ENCODE measurements around the gene CASZ1.

Gene CASZ1

DNA sequence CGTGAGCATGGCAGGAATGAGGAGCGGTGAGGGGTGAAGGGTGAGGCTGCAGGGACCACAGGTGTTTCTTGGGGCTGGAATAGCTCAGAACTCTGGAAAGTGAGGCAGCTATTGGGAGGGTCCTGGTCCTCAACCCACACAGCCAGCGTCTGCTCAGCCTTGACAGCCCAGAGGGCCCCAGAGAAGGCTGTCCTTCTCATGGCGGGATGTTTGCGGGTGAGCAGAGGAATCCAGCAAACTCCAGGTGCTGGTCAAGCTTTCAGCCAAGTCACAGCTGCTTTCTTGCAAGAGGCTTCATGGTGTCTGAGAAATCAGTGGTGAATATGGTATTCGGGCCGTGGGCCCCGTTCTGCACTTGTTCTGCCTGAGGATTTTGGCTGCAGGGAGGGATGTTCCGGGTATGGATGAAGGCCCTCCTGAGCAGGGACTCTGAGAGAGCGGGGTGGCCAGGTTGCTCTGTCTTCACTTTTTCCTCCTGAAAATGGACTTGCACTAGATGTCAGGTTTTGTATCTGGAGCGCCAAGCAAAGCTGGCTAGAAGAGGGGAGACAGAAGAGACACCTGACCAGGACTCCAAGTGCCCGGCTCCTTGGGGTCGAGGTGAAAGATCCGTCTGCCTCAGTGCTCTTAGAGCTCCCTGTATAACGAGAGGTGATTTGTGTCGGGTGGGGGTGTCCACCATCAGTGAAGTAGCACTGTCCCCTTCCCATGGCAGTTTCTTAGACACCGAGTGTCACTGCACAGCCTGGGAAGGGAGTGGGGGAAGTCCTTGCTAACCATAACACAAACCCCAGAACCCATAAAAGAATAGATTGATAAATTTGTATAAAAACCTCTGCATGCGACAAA lies 181.8 kb downstream of the CASZ1 start:
- H3K4me3 ChIP-seq (ENCODE audit: low read length) = no peak overlapping the region
- no peak for TF ChIP-seq ZNF274 (IDR thresholded peaks at IDR 0.05; ENCODE audit: low read depth, low read length)

DNA sequence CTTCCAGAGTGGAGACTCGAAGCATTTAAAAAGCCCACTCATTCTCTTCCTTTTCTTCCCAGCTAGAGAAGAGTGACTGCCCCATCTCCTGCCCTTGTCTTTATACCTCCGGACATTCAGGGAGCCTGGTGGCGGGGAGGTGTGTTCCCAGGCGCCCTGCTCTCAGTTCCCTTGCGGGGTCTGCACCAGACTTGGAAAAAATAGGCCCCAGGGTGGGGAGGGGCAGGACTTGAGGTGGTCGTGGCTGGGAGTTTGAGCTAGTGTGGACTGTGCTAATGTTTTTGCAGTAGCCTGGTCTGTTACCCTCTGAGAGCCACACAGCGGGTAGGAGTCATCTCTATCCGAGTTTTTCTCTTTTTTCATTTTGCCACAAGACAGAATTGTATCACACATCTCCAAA lies 182.6 kb downstream of the CASZ1 start:
- H3K4me3 ChIP-seq (ENCODE audit: low read length) = no peak overlapping the region
- no peak for TF ChIP-seq ZNF274 (IDR thresholded peaks at IDR 0.05; ENCODE audit: low read depth, low read length)

DNA sequence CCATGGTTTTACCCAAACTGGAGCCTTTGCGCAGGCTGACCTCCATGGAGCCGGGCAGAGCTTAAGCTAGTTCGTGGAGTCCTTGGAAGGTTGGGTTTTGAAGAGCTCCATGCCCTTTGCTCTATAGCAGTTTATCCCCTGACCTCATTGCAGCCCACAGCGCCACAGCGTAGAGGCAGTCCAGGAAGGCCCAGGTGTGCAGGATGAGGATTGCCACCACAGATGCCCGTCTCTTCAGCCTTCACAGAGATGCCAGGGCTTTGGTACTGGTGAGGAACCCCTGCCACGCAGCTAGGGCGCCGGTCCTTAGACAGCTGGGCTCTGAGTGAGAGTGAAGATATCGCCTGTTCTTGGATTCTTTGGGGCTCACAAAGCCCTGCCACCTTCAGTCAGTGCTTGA lies 183.1 kb downstream of the CASZ1 start:
- no peak for TF ChIP-seq ZNF274 (IDR thresholded peaks at IDR 0.05; ENCODE audit: low read depth, low read length)
- no peak overlapping the region for H3K4me3 ChIP-seq (ENCODE audit: low read length)

DNA sequence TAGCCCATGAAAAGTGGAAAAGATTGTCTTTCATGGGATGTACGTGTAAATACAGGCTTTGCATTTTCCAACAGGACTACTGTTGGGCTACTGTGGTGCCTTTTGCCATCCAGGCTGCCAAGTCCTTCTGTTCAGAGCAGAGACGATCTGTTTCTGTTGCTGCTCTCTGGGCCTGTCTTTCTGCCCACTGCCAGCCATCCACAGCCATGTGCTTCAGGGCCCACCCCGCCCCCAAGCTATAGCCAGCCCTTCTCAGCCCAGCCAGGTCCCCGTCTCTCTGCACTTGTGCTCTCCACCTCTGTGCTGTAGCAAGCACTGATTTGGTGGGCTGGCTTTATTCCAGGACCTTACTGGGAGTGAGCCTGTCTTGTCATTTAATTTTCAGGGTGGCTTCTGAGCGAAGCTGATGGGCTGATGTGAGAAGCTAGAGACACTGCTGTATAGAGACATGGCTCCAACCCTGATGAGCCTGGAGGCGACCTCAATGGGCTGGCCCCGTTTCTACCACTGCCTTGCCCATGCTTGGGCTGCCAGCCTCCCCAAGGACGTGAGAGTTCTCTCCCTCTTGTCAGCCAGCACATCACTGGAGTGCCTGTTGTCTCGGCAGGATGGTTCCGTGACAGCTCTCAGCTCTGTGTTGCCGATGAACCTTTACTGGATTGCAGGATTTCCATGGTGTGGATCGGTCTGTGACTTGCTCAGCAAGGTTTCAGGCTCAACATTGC lies 183.8 kb downstream of the CASZ1 start:
- TF ChIP-seq ZNF274 (IDR thresholded peaks at IDR 0.05; ENCODE audit: low read depth, low read length) = no peak
- H3K4me3 ChIP-seq (ENCODE audit: low read length) = no peak overlapping the region

DNA sequence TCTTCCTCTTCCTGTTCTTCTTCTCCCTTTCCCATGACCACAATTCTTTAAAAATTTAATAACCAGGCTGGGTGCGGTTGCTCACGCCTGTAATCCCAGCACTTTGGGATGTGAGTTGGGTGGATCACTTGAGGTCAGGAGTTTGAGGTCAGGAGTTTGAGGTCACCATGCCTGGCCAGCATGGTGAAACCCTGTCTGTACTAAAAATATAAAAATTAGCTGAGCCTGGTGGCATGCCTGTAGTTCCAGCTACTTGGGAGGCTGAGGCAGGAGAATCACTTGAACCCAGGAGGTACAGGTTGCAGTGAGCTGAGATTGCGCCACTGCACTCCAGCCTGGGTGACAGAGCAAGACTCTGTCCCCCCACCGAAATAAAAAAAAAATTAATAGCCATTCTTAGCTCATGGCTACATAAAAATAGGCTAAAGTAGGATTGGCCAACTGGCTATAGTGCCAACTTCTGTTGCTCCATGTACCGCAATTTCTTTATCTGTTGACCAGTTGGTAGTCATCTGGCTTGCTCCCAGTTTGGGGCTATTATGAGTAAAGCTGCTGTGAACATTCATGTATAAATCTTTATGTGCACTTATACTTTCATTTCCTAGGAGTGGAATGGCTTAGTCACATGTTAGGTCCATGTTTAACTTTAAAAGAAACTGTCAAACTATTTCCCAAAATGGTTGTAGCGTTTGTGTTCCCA lies 185.4 kb downstream of the CASZ1 start:
- no peak overlapping the region for H3K4me3 ChIP-seq (ENCODE audit: low read length)
- TF ChIP-seq ZNF274 (IDR thresholded peaks at IDR 0.05; ENCODE audit: low read depth, low read length) = no peak

DNA sequence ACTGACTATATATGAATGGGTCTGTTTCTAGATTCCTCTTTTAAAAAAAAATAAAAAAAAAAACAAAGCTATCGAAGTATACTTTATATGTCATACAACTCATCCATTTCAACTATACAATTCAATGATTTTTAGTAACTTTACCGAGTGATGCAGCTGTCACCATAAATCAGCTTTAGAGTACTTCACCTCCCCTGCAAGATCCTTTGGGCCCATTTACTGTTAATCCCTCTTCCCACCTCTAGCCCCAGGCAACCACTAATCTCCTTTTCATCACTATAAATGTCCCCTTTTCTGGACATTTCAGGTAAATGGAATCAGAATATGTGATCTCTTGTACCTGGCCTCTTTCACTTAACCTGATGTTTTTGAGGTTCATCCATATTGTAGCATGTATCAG lies 187.8 kb downstream of the CASZ1 start:
- no peak for TF ChIP-seq ZNF274 (IDR thresholded peaks at IDR 0.05; ENCODE audit: low read depth, low read length)
- H3K4me3 ChIP-seq (ENCODE audit: low read length) = no peak overlapping the region

DNA sequence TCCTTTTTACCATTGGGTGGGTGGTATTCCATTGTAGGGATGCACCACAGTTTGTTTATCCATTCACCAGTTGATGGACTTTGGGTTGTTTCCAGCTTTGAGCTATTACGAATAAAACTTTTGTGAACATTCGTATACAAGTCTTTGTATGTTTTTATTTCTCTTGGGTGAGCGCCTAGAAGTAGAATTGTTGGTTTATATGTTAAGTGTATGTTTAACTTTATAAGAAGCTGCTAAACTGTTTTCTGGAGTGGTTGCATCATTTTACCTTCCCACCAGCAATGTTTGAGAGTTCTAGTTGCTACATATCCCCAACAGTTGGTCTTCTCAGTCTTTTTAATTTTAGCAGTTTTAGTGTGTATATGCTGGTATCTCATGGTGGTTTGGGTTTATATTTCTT lies 189.2 kb downstream of the CASZ1 start:
- H3K4me3 ChIP-seq (ENCODE audit: low read length) = no peak overlapping the region
- TF ChIP-seq ZNF274 (IDR thresholded peaks at IDR 0.05; ENCODE audit: low read depth, low read length) = no peak

DNA sequence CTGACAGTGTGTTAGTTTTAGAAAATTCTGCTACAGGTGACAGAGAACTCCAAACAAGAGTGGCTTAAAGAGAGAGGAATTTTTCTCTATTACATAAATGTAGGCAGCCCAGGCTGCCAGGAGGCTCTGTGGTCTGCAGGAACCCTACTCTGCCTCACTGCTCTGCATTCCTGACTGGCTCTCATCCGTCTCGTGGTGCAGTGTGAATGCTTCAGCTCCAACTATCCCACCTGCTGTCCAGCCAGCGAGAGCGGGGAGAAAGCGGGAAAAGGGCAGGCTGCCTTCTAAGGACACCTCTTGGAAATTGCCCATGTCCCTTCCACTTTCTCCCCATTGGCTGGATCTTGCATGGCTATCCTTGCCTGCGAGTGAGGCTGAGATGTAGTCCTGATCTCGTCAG lies 190.4 kb downstream of the CASZ1 start:
- no peak overlapping the region for H3K4me3 ChIP-seq (ENCODE audit: low read length)
- no peak for TF ChIP-seq ZNF274 (IDR thresholded peaks at IDR 0.05; ENCODE audit: low read depth, low read length)

DNA sequence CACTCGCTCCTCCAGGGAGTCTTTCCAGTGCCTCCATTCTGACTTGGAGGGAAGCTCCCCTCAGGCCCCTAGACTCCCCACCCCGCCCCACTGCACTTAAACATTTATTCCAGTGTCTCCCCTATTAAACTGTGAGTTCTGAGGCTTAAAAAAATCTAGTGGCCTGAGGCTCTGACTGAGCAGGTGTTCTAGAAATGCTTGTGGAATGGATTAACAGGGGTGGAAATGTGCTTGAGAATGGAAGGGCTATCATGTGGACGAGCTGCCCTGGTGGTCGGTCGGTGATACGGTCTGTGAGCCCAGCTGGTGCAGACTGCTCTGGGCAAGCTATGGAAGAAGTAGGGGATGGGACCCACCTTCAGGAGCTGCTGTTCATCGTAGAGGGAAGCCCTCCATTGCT lies 191.5 kb downstream of the CASZ1 start:
- H3K4me3 ChIP-seq (ENCODE audit: low read length) = no peak overlapping the region
- TF ChIP-seq ZNF274 (IDR thresholded peaks at IDR 0.05; ENCODE audit: low read depth, low read length) = no peak

DNA sequence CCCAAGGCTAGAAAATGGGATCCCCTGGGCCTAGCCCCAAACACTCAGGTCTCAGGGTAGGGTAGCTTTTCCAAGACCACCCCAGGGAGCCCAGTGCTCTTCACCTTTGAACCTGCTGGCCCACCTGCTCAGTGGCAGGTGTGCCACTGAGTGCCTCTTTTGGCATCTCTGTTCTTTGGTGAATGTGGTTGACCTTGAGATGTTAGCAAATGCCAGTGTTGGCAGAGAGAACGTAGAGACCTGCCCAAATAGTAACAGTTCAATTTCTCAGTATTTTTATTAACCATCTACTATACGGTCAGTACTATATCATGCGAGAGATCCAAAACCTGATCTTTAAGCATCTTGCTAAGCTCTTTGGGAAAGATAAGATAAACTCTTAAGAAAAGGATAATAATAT lies 193.5 kb downstream of the CASZ1 start:
- TF ChIP-seq ZNF274 (IDR thresholded peaks at IDR 0.05; ENCODE audit: low read depth, low read length) = no peak
- no peak overlapping the region for H3K4me3 ChIP-seq (ENCODE audit: low read length)

DNA sequence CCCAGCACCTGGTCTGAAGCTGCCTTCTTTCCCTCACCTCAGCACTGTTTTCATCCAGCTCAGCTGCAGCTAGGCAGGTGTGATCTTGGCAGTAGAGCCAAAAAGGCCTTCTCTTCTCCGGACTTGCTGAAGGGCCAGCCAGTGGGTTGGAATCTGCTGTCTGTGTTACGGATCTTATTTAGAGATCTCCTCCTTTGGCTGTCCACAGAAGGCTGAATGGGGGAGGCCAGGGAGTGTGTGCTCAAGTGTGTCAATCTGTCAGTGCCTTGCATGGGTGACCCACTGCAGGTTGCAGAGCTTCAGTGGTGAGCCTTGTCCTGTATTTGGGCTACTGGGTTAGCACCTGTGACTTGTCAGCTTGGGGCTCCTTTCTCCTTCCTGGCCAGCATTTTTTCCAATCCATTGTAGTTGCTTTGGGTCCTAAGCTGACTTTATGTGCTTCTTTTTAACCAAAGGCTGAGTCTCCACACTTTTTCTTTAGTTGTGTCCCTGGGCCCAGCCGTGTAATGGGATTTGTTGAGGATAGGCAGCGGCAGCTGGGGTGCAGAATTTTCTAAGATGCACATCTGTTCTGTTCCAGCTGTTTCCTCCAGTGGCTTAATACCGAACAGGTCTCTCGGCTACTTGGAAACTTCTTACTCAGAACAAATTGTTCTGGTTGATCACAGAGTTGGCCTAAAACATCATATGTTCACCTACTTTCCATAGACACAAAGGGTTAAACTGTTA lies 194.9 kb downstream of the CASZ1 start:
- TF ChIP-seq ZNF274 (IDR thresholded peaks at IDR 0.05; ENCODE audit: low read depth, low read length) = no peak
- H3K4me3 ChIP-seq (ENCODE audit: low read length) = no peak overlapping the region

DNA sequence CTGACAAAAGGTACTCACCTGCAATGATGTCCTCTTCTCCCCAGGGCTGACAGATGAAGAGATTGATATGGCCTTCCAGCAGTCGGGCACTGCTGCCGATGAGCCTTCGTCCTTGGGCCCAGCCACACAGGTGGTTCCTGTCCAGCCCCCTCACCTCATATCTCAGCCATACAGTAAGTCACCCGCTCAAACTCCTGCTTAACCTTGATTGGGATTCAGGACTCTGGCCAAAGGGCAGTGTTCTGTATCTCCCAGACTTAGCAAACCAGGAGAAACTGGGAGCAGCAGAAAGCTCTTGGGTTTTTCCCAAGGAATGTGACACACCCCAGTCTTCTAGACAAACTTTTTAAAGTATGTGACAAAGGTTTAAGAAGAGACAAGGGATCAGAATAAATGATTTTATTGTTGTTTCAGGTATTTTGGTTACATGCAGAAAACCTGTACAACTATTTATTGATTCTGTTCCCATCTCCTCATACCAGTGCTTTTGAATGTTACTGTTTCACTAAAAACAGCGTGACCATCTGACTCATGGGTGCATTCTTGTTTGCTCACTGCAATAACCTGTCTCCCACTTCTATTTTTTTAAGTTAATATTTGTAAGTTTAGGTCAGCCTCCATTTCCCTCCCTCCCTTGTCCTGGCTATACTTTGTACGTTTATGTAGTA lies 197.1 kb downstream of the CASZ1 start:
- TF ChIP-seq ZNF274 (IDR thresholded peaks at IDR 0.05; ENCODE audit: low read depth, low read length) = no peak
- H3K4me3 ChIP-seq (ENCODE audit: low read length) = no peak overlapping the region

DNA sequence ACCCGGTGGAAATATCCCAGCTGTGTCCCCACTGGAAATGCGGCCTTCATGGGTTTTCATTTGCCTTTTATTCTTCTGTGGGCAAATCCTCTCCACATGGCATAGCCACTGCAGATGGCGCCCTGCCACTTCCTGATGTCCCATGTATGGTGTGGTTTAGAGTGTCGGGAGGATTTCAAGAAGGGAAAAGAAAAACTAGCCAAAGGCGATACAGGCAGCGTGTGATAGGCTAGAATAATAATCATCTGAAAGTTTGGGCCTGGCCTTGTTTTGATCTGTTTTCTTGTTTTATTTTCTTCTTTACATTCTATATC lies 198.1 kb downstream of the CASZ1 start:
- H3K4me3 ChIP-seq (ENCODE audit: low read length) = no peak overlapping the region
- no peak for TF ChIP-seq ZNF274 (IDR thresholded peaks at IDR 0.05; ENCODE audit: low read depth, low read length)
